Right atrium auricular region (tissue), 2 donors: ENCODE results near the gene TTC34. TPM values are rescaled to one million over a fixed set of nuclear protein-coding genes. Genes with fewer than 3 reads are reported as not detected.
"Not testable (repeated sequence)": the region's sequence is repeated elsewhere in the genome, so short reads cannot be mapped to it uniquely, and the experiment has no call there.

Experiments
- DNase-seq: peaks from one replicate; pipeline ENCODE4 v3.0.0-alpha.2; 2019; ENCODE audit warnings: low spot score
- H3K27ac ChIP-seq, 2 donors: fragments of 200-600 bp; sonication (generic); 1 replicate in 1 of 2; 2 replicates in 1 of 2; pipeline ENCODE4 v1.5.1; 2016 to 2019
- H3K27me3 ChIP-seq, 2 donors: fragments of 200-600 bp; sonication (generic); one replicate each; pipeline versions ENCODE4 v1.5.1 to v1.6.0; 2017 to 2019
- H3K36me3 ChIP-seq: fragments of 200-600 bp; sonication (generic); one replicate; pipeline ENCODE4 v1.5.1; 2016
- H3K4me1 ChIP-seq, 2 donors: fragments of 200-600 bp; sonication (generic); one replicate each; pipeline versions ENCODE4 v1.5.1 to v1.6.0; 2017 to 2019
- H3K4me3 ChIP-seq, 2 donors: fragments of 200-600 bp; sonication (generic); 1 replicate in 1 of 2; 2 replicates in 1 of 2; pipeline ENCODE4 v1.5.1; 2017 to 2019; ENCODE audit warnings: mild to moderate bottlenecking in 1 of 2, moderate library complexity in 1 of 2
- H3K9me3 ChIP-seq, 2 donors: fragments of 200-600 bp; sonication (generic); one replicate each; pipeline ENCODE4 v1.5.1; 2019
- total RNA-seq, 2 donors: library from RNA; depleted of rRNA; stranded (reverse); fragments of >200 nt; gene quantifications; one replicate each; pipeline ENCODE4 v1.1.0, GENCODE V29; 2016

Gene TTC34
- total RNA-seq, 2 donors from 2014 or later = 0.08 to 0.11 TPM

DNA sequence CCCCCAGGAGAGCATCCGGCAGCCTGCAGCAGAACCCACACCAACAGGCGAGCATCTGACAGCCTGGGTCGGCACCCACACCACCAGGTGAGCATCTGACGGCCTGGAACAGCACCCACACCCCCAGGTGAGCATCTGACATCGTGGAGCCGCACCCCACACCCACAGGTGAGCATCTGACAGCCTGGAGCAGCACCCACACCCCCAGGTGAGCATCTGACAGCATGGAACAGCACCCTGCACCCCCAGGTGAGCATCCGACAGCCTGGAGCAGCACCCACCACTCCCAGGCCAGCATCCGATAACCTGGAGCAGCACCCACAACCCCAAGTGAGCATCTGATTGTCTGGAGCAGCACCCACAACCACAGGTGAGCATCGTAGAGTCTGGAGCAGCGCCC, 124.8 kb downstream of the TTC34 start:
- not testable (repeated sequence) for H3K36me3 ChIP-seq, H3K27me3 ChIP-seq, H3K9me3 ChIP-seq

DNA sequence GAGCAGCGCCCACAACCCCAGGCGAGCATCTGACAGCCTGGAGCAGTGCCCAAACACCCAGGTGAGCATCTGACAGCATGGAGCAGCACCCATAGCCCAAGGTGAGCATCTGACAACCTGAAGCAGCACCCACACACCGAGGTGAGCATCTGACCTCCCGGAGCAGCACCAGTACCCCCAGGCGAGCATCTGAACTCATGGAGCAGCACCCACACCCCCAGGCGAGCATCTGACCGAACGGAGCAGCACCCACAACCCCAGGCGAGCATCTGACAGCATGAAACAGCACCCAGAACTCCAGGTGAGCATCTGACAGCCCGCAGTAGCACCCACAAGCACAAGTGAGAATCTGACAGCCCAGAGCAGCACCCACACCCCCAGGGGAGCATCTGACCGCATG, 129.8 kb downstream of the TTC34 start:
- not testable (repeated sequence) for H3K4me1 ChIP-seq, H3K4me3 ChIP-seq, H3K9me3 ChIP-seq, H3K27me3 ChIP-seq, H3K27ac ChIP-seq, H3K36me3 ChIP-seq
- DNase-seq = peak; percentile 46

More for the DNA sequence above, 124.8 kb downstream of the TTC34 start:
- not testable (repeated sequence) for H3K4me1 ChIP-seq, H3K27ac ChIP-seq, H3K4me3 ChIP-seq, DNase-seq

DNA sequence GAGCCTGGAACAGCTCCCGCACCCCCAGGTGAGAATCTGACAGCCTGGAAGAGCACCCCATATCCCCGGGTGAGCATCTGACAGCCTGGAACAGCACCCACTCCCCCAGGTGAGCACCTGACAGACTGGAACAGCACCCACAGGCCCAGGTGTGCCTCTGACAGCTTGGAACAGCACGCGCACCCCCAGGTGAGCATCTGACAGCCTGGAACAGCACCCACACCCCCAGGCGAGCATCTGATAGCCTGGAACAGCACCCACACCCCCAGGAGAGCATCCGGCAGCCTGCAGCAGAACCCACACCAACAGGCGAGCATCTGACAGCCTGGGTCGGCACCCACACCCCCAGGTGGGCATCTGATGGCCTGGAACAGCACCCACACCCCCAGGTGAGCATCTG, 141.7 kb downstream of the TTC34 start:
- H3K4me1 ChIP-seq, H3K27me3 ChIP-seq, H3K27ac ChIP-seq, H3K4me3 ChIP-seq, H3K36me3 ChIP-seq, H3K9me3 ChIP-seq: not testable (repeated sequence)
- peak; percentile 49 for DNase-seq

DNA sequence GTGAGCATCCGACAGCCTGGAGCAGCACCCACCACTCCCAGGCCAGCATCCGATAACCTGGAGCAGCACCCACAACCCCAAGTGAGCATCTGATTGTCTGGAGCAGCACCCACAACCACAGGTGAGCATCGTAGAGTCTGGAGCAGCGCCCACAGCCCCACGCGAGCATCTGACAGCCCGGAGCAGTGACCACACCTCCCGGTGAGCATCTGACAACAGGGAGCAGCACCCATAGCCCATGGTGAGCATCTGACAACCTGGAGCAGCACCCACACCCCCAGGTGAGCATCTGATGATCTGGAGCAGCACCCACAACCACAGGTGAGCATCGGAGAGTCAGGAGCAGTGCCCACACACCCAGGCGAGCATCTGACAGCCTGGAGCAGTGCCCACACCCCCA, 143.6 kb downstream of the TTC34 start:
- DNase-seq, H3K27me3 ChIP-seq, H3K4me3 ChIP-seq, H3K36me3 ChIP-seq, H3K27ac ChIP-seq, H3K9me3 ChIP-seq, H3K4me1 ChIP-seq: not testable (repeated sequence)

DNA sequence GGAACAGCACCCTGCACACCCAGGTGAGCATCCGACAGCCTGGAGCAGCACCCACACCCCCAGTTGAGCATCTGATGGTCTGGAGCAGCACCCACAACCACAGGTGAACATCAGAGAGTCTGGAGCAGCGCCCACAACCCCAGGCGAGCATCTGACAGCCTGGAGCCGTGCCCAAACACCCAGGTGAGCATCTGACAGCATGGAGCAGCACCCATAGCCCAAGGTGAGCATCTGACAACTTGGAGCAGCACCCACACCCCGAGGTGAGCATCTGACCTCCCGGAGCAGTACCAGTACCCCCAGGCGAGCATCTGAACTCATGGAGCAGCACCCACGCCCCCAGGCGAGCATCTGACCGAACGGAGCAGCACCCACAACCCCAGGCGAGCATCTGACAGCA, 144.4 kb downstream of the TTC34 start:
- not testable (repeated sequence) for H3K4me1 ChIP-seq, H3K4me3 ChIP-seq, H3K9me3 ChIP-seq, H3K27ac ChIP-seq, DNase-seq, H3K27me3 ChIP-seq, H3K36me3 ChIP-seq

DNA sequence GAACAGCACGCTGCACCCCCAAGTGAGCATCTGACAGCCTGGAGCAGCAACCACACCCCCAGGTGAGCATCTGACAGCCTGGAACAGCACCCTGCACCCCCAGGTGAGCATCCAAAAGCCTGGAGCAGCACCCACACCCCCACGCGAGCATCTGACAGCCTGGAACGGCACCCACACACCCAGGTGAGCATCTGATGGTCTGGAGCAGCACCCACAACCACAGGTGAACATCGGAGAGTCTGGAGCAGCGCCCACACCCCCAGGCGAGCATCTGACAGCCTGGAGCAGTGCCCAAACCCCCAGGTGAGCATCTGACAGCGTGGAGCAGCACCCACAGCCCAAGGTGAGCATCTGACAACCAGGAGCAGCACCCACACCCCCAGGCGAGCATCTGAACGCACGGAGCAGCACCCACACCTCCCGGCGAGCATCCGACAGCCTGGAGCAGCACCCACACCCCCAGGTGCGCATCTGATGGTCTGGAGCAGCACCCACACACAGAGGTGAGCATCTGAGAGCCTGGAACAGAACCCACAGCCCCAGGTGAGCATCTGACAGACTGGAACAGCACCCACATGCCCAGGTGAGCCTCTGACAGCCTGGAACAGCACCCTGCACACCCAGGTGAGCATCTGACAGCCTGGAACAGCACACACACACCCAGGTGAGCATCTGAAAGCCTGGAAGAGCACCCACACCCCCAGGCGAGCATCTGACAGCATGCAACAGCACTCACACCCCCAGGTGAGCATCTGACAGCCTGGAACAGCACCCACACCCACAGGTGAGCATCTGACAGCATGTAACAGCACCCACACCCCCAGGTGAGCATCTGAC, 145.7 kb downstream of the TTC34 start:
- H3K36me3 ChIP-seq, H3K27ac ChIP-seq, H3K27me3 ChIP-seq, H3K9me3 ChIP-seq, H3K4me3 ChIP-seq, H3K4me1 ChIP-seq, DNase-seq: not testable (repeated sequence)

DNA sequence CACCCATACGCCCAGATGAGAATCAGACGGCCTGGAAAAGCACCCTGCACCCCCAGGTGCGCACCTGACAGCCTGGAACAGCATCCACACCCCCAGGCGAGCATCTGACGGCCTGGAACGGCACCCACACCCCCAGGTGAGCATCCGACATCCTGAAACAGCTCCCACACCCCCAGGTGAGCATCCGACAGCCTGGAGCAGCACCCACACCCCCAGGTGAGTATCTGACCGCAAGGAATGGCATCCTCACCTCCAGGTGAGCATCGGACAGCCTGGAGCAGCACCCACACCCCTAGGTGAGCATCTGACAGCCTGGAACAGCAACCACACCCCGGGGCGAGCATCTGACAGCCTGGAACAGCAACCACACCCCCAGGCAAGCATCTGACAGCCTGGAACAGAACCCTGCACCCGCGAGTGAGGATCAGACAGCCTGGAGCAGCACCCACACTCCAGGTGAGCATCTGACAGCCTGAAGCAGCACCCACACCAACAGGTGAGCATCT, 147.0 kb downstream of the TTC34 start:
- DNase-seq, H3K36me3 ChIP-seq, H3K27me3 ChIP-seq, H3K27ac ChIP-seq, H3K4me1 ChIP-seq, H3K9me3 ChIP-seq, H3K4me3 ChIP-seq: not testable (repeated sequence)

DNA sequence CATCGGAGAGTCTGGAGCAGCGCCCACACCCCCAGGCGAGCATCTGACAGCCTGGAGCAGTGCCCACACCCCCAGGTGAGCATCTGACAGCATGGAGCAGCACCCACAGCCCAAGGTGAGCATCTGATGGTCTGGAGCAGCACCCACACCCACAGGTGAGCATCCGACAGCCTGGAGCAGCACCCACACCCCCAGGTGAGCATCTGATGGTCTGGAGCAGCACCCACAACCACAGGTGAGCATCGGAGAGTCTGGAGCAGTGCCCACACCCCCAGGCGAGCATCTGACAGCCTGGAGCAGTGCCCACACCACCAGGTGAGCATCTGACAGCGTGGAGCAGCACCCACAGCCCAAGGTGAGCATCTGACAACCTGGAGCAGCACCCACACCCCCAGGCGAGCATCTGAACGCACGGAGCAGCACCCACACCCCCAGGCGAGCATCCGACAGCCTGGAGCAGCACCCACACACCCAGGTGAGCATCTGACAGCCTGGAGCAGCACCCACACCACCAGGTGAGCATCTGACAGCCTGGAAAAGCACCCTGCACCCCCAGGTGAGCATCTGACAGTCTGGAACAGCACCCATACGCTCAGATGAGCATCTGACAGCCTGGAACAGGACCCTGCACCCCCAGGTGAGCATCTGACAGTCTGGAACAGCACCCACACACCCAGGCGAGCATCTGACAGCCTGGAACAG, 147.6 kb downstream of the TTC34 start:
- H3K4me3 ChIP-seq, H3K36me3 ChIP-seq, H3K9me3 ChIP-seq, H3K27me3 ChIP-seq, H3K27ac ChIP-seq, H3K4me1 ChIP-seq: not testable (repeated sequence)
- peak; percentile 77 for DNase-seq

DNA sequence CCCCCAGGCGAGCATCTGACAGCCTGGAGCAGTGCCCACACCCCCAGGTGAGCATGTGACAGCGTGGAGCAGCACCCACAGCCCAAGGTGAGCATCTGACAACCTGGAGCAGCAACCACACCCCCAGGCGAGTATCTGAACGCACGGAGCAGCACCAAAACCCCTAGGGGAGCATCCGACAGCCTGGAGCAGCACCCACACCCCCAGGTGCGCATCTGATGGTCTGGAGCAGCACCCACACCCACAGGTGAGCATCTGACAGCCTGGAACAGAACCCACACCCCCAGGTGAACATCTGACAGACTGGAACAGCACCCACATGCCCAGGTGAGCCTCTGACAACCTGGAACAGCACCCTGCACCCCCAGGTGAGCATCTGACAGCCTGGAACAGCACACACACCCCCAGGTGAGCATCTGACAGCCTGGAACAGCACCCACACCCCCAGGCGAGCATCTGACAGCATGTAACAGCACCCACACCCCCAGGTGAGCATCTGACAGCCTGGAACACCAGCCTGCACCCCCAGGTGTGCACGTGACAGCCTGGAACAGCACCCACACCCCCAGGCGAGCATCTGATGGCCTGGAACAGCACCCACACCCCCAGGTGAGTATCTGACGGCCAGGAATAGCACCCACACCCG, 148.4 kb downstream of the TTC34 start:
- DNase-seq, H3K4me1 ChIP-seq, H3K4me3 ChIP-seq, H3K36me3 ChIP-seq, H3K27me3 ChIP-seq, H3K27ac ChIP-seq, H3K9me3 ChIP-seq: not testable (repeated sequence)

DNA sequence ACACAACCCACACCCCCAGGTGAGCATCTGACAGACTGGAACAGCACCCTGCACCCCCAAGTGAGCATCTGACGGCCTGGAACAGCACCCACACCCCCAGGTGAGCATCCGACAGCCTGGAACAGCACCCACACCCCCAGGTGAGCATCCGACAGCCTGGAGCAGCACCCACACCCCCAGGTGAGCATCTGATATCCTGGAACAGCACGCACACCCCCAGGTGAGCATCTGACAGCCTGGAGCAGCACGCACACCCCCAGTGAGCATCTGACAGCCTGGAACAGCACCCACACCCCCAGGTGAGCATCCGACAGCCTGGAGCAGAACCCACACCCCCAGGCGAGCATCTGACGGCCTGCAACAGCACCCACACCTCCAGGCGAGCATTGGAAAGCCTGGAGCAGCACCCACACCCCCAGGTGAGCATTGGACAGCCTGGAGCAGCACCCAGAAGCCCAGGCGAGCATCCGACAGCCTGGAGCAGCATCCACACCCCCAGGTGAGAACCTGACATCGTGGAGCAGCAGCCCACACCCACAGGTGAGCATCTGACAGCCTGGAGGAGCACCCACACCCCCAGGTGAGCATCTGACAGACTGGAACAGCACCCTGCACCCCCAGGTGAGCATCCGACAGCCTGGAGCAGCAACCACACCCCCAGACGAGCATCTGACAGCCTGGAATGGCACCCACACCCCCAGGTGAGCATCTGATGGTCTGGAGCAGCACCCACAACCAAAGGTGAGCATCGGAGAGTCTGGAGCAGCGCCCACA, 149.2 kb downstream of the TTC34 start:
- H3K4me1 ChIP-seq, H3K9me3 ChIP-seq, H3K36me3 ChIP-seq, H3K4me3 ChIP-seq, H3K27ac ChIP-seq, DNase-seq, H3K27me3 ChIP-seq: not testable (repeated sequence)
